Neural progenitor cell (in vitro differentiated cells): Measurements from ENCODE around the gene TMEM167A. TPM values are rescaled to one million over a fixed set of nuclear protein-coding genes. Genes with fewer than 3 reads are reported as not detected.

Experiments
- DNase-seq: peaks from one replicate; pipeline ENCODE4 v3.0.0-alpha.2; 2016; ENCODE audit warnings: low spot score
- H2AFZ ChIP-seq: fragments of 200-600 bp; sonication (generic); replicated peaks from 2 replicates; pipeline ENCODE4 v1.6.1; 2016; ENCODE audit warnings: antibody characterized with exemption
- H3F3A ChIP-seq: fragments of 200-600 bp; sonication (generic); 2 replicates; pipeline ENCODE4 v1.6.1; 2016; ENCODE audit warnings: antibody characterized with exemption, low read depth
- H3K27ac ChIP-seq: fragments of 200-600 bp; sonication (generic); 2 replicates; pipeline ENCODE4 v1.5.1; 2016; ENCODE audit warnings: mild to moderate bottlenecking
- H3K27me3 ChIP-seq: fragments of 200-600 bp; sonication (generic); 2 replicates; pipeline ENCODE4 v1.6.1; 2016; ENCODE audit warnings: mild to moderate bottlenecking, moderate library complexity
- H3K36me3 ChIP-seq: fragments of 200-600 bp; sonication (generic); 2 replicates; pipeline ENCODE4 v1.5.1; 2016
- H3K4me1 ChIP-seq: fragments of 200-600 bp; sonication (generic); 2 replicates; pipeline ENCODE4 v1.6.1; 2016; ENCODE audit warnings: mixed run types
- H3K4me2 ChIP-seq: fragments of 200-600 bp; sonication (generic); 2 replicates; pipeline ENCODE4 v1.6.1; 2016
- H3K4me3 ChIP-seq: fragments of 200-600 bp; sonication (generic); 2 replicates; pipeline ENCODE4 v1.5.1; 2016
- H3K79me2 ChIP-seq: fragments of 200-600 bp; sonication (generic); 2 replicates; pipeline ENCODE4 v1.6.1; 2016; ENCODE audit warnings: low read depth
- H3K9ac ChIP-seq: fragments of 200-600 bp; sonication (generic); 2 replicates; pipeline ENCODE4 v1.6.1; 2016
- H3K9me3 ChIP-seq: fragments of 200-600 bp; sonication (generic); 2 replicates; pipeline ENCODE4 v1.5.1; 2016; ENCODE audit warnings: low read depth
- H4K20me1 ChIP-seq: fragments of 200-600 bp; sonication (generic); 2 replicates; pipeline ENCODE4 v1.6.1; 2016; ENCODE audit warnings: low read depth
- H3K27ac Mint-ChIP-seq: 3 replicates; pipeline ENCODE4 v1.8.0; 2021; ENCODE audit warnings: mixed read lengths
- H3K27me3 Mint-ChIP-seq: 2 replicates; pipeline ENCODE4 v1.8.0; 2022; ENCODE audit warnings: low read depth, mild to moderate bottlenecking, inconsistent platforms, moderate library complexity, mixed read lengths; ENCODE audit not compliant: insufficient read depth
- H3K36me3 Mint-ChIP-seq: 3 replicates; pipeline ENCODE4 v1.8.0; 2021; ENCODE audit warnings: mixed read lengths
- H3K4me1 Mint-ChIP-seq: 3 replicates; pipeline ENCODE4 v1.8.0; 2021; ENCODE audit warnings: mixed read lengths
- H3K4me3 Mint-ChIP-seq: 3 replicates; pipeline ENCODE4 v1.8.0; 2021; ENCODE audit warnings: mild to moderate bottlenecking, moderate library complexity, mixed read lengths
- H3K9me3 Mint-ChIP-seq: 3 replicates; pipeline ENCODE4 v1.8.0; 2020; ENCODE audit warnings: mixed read lengths
- CTCF ChIP-seq: fragments of 200-600 bp; sonication (generic); IDR thresholded peaks from 2 replicates; pipeline ENCODE4 v1.5.1; 2017; ENCODE audit warnings: antibody characterized with exemption, mild to moderate bottlenecking
- EZH2 ChIP-seq: fragments of 200-600 bp; sonication (generic); IDR thresholded peaks from 2 replicates; pipeline ENCODE4 v1.6.1; 2017; ENCODE audit warnings: antibody characterized with exemption, mild to moderate bottlenecking, moderate library complexity
- EZH2phosphoT487 ChIP-seq: fragments of 200-600 bp; sonication (generic); IDR thresholded peaks from 2 replicates; pipeline ENCODE4 v1.6.1; 2017; ENCODE audit warnings: antibody characterized with exemption
- total RNA-seq: library from RNA; depleted of rRNA; stranded (reverse); fragments of >200 nt; gene quantifications from 2 replicates; pipeline ENCODE4 v1.2.3, GENCODE V29; 2015; ENCODE audit warnings: low replicate concordance

Gene TMEM167A
- total RNA-seq, 1 donor from 2014 or later = 185 TPM

GRCh38 chr5:83035373-83036100, 41.7 kb downstream of the TMEM167A start:
- H3K27me3 ChIP-seq = no peaks in the 10 kb centered on the region
- no peaks in the 10 kb centered on the region for H3F3A ChIP-seq
- Mint-ChIP-seq H3K4me1 (peaks cover 42% of the 10 kb centered on the region), H3K27me3 (peaks cover 3% of the 10 kb centered on the region), H3K27ac (peak overlapping the region; percentile 81), H3K4me3 (no peak overlapping the region), H3K36me3 (no peaks in the 10 kb centered on the region), H3K9me3 (peaks cover 2% of the 10 kb centered on the region)
- H2AFZ ChIP-seq = peak overlapping the region; percentile 76
- TF ChIP-seq CTCF (no peak), EZH2 (no peak), EZH2phosphoT487 (no peak)
- no peaks in the 10 kb centered on the region for H3K36me3 ChIP-seq
- H3K4me3 ChIP-seq = no peak overlapping the region
- peak overlapping the region; percentile 66 for H3K27ac ChIP-seq
- no peaks in the 10 kb centered on the region for H3K9me3 ChIP-seq
- no peak for DNase-seq
- H3K9ac ChIP-seq = no peak overlapping the region
- H3K4me2 ChIP-seq = peak overlapping the region; percentile 15
- H4K20me1 ChIP-seq = no peaks in the 10 kb centered on the region
- no peaks in the 10 kb centered on the region for H3K79me2 ChIP-seq
- peaks cover 33% of the 10 kb centered on the region for H3K4me1 ChIP-seq

- no peaks in the 10 kb centered on the region for H3F3A ChIP-seq
Measured at GRCh38 chr5:83034528-83035207, 42.5 kb downstream of the TMEM167A start.

GRCh38 chr5:83034036-83034435, 43.2 kb downstream of the TMEM167A start:
- H3K27me3 Mint-ChIP-seq = peaks cover 3% of the 10 kb centered on the region
- Histone ChIP-seq H3K79me2 (no peaks in the 10 kb centered on the region), H3F3A (no peaks in the 10 kb centered on the region), H3K36me3 (no peaks in the 10 kb centered on the region), H3K4me2 (no peak overlapping the region), H3K4me1 (peaks cover 33% of the 10 kb centered on the region), H3K27me3 (no peaks in the 10 kb centered on the region), H3K9ac (no peak overlapping the region), H3K27ac (no peak overlapping the region), H4K20me1 (no peaks in the 10 kb centered on the region), H3K4me3 (no peak overlapping the region), H3K9me3 (no peaks in the 10 kb centered on the region), H2AFZ (no peak overlapping the region)
- no peak for DNase-seq
- H3K36me3 Mint-ChIP-seq = no peaks in the 10 kb centered on the region
- H3K27ac Mint-ChIP-seq = no peak overlapping the region
- no peak overlapping the region for H3K4me3 Mint-ChIP-seq
- peaks cover 2% of the 10 kb centered on the region for H3K9me3 Mint-ChIP-seq
- TF ChIP-seq EZH2 = no peak
- TF ChIP-seq EZH2phosphoT487 = no peak
- no peak for TF ChIP-seq CTCF
- H3K4me1 Mint-ChIP-seq = peaks cover 42% of the 10 kb centered on the region

More at GRCh38 chr5:83034528-83035207, 42.5 kb downstream of the TMEM167A start:
- no peak overlapping the region for H2AFZ ChIP-seq
- H3K27me3 ChIP-seq = no peaks in the 10 kb centered on the region
- Mint-ChIP-seq H3K4me3 (no peak overlapping the region), H3K4me1 (peaks cover 42% of the 10 kb centered on the region), H3K27ac (no peak overlapping the region), H3K27me3 (peaks cover 3% of the 10 kb centered on the region), H3K36me3 (no peaks in the 10 kb centered on the region), H3K9me3 (peaks cover 2% of the 10 kb centered on the region)
- no peaks in the 10 kb centered on the region for H3K79me2 ChIP-seq
- H3K9ac ChIP-seq = no peak overlapping the region
- no peak for DNase-seq
- H3K9me3 ChIP-seq = no peaks in the 10 kb centered on the region
- H3K4me1 ChIP-seq = peaks cover 33% of the 10 kb centered on the region
- TF ChIP-seq CTCF (no peak), EZH2 (no peak), EZH2phosphoT487 (no peak)
- H3K4me2 ChIP-seq = no peak overlapping the region
- no peaks in the 10 kb centered on the region for H3K36me3 ChIP-seq
- no peaks in the 10 kb centered on the region for H4K20me1 ChIP-seq
- H3K4me3 ChIP-seq = no peak overlapping the region
- no peak overlapping the region for H3K27ac ChIP-seq
